ENCODE data around the gene COL13A1. TPM values are rescaled to one million over a fixed set of nuclear protein-coding genes. Genes with fewer than 3 reads are reported as not detected.

The COL13A1 gene
- polyA plus RNA-seq, 1 donor = 11.0 TPM

GRCh38 chr10:69912589-69912988, 110.9 kb downstream of the COL13A1 start:
- DNase-seq = no peak

GRCh38 chr10:69913606-69914382, 112.1 kb downstream of the COL13A1 start:
- DNase-seq = no peak

GRCh38 chr10:69914398-69915214, 112.9 kb downstream of the COL13A1 start:
- DNase-seq = peak; percentile 66

GRCh38 chr10:69915215-69915560, 113.5 kb downstream of the COL13A1 start:
- DNase-seq = no peak

GRCh38 chr10:69916118-69916517, 114.4 kb downstream of the COL13A1 start:
- DNase-seq = no peak

- DNase-seq = no peak
These were observed 116.3 kb downstream of the COL13A1 start for GRCh38 chr10:69918036-69918435.

- DNase-seq = no peak
These were observed 117.5 kb downstream of the COL13A1 start for GRCh38 chr10:69919250-69919649.

GRCh38 chr10:69925111-69925510, 123.4 kb downstream of the COL13A1 start:
- no peak for DNase-seq

- DNase-seq = no peak
These were observed 126.6 kb downstream of the COL13A1 start for GRCh38 chr10:69928339-69928738.

- no peak for DNase-seq
These were observed 127.9 kb downstream of the COL13A1 start for GRCh38 chr10:69929575-69929974.

GRCh38 chr10:69934768-69935167, 133.1 kb downstream of the COL13A1 start:
- DNase-seq = no peak

- DNase-seq = no peak
These were observed 134.4 kb downstream of the COL13A1 start for GRCh38 chr10:69936091-69936490.

GRCh38 chr10:69938541-69938991, 136.9 kb downstream of the COL13A1 start:
- DNase-seq = peak; percentile 30

- peak; percentile 26 for DNase-seq
These were observed 137.4 kb downstream of the COL13A1 start for GRCh38 chr10:69939061-69939460.

GRCh38 chr10:69939481-69939880, 137.8 kb downstream of the COL13A1 start:
- DNase-seq = no peak

GRCh38 chr10:69941730-69942129, 140.0 kb downstream of the COL13A1 start:
- DNase-seq = no peak

- DNase-seq = no peak
These were observed 141.7 kb downstream of the COL13A1 start for GRCh38 chr10:69943292-69943820.

GRCh38 chr10:69944761-69945160, 143.1 kb downstream of the COL13A1 start:
- no peak for DNase-seq

GRCh38 chr10:69948261-69948660, 146.6 kb downstream of the COL13A1 start:
- no peak for DNase-seq

- DNase-seq = no peak
These were observed 148.1 kb downstream of the COL13A1 start for GRCh38 chr10:69949770-69950169.

GRCh38 chr10:69951658-69952057, 150.0 kb downstream of the COL13A1 start:
- no peak for DNase-seq

- no peak for DNase-seq
These were observed 150.5 kb downstream of the COL13A1 start for GRCh38 chr10:69952069-69952800.

GRCh38 chr10:69952821-69953221, 151.1 kb downstream of the COL13A1 start:
- DNase-seq = no peak

Measured in hindlimb muscle (tissue), 1 donor.